Measurements from ENCODE around the gene PPCDC. TPM values are rescaled to one million over a fixed set of nuclear protein-coding genes. Genes with fewer than 3 reads are reported as not detected.
"Not testable (repeated sequence)": the region's sequence is repeated elsewhere in the genome, so short reads cannot be mapped to it uniquely, and the experiment has no call there.

Gene PPCDC
- total RNA-seq, 1 donor = 11.8 TPM

DNA sequence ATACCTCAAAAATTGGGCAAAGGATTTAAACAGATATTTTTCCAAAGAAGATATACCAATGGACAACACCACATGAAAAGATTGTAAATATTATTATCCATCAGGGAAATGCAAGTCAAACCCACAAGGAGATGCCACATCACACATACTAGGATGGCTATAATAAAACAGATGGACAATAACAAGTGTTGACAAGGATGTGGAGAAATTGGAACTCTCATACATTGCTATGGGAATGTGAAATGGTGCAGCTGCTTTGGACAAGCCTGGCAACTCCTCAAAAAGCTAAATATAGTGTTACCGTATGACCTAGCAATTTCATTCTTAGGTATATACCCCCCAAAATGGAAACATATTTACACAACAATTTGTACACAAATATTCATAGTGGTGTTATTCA, 59.3 kb downstream of the PPCDC start:
- no peak for TF ChIP-seq CTCF (IDR thresholded peaks at IDR 0.05; ENCODE audit: insufficient read depth, low read length)
- no peak overlapping the region for H3K4me3 ChIP-seq (ENCODE audit: low read depth, low read length)

DNA sequence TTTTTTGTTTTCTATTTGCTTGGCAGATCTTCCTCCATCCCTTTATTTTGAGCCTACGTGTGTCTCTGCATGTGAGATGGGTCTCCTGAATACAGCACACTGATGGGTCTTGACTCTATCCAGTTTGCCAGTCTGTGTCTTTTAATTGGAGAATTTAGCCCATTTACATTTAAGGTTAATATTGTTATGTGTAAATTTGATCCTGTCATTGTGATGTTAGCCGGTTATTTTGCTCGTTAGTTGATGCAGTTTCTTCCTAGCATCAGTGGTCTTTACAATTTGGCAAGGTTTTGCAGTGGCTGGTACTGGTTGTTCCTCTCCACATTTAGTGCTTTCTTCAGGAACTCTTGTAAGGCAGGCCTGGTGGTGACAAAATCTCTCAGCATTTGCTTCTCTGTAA, 62.3 kb downstream of the PPCDC start:
- not testable (repeated sequence) for DNase-seq (ENCODE audit: low read depth); H3K4me3 ChIP-seq (ENCODE audit: low read depth, low read length)

More for the DNA sequence above, 59.3 kb downstream of the PPCDC start:
- no peak for DNase-seq (ENCODE audit: low read depth)

DNA sequence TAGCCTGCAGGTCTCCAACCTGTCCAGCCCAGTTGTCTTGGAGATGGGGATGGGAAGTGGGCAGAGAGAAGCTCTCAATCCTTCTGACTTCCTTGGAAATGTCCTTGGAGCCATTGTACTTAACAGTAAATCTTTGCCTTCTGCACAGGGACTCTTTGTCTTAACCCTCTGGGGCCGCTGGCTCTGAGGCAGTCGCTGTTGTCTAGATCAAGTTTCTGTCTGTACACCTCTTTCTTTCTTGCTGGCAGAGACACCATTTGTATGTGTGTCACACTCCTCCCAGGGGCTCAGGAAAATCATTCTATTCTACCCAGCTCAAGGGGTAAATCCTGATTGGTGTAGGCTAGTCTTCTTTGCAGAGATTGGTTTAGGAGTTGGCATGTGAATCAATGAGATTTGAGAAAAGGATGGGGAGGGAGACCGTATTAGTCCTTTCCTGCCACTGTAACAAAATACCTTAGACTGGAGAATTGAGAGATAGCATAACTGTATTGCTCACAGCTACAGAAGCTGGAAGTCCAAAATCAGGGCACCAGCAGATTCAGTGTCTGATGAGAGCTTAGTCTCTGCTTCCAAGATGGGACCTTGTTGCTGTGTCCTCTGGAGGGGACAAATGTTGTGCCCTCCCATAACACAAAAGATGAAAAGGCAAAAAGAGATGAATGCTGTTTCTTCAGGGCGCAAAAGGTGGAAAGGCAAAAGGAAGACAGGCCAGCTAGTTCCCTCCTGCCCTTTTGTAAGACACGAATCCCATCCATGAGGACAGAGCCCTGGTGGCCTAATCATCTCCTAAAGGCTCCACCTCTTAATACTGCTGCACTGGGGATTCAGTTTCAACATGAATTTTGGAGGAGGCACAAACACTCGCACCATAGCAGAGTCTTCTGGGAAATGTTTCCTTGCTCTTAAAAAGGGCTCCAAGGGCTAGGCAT, 66.3 kb downstream of the PPCDC start:
- no peak for TF ChIP-seq CTCF (IDR thresholded peaks at IDR 0.05; ENCODE audit: insufficient read depth, low read length)
- H3K4me3 ChIP-seq (ENCODE audit: low read depth, low read length) = no peak overlapping the region
- DNase-seq (ENCODE audit: low read depth) = no peak

GRCh38 chr15:75090388-75090734, 67.0 kb downstream of the PPCDC start:
- peak; percentile 55 for DNase-seq (ENCODE audit: low read depth)
- TF ChIP-seq CTCF (IDR thresholded peaks at IDR 0.05; ENCODE audit: insufficient read depth, low read length) = no peak
- no peak overlapping the region for H3K4me3 ChIP-seq (ENCODE audit: low read depth, low read length)

GRCh38 chr15:75091814-75092213, 68.4 kb downstream of the PPCDC start:
- H3K4me3 ChIP-seq (ENCODE audit: low read depth, low read length) = no peak overlapping the region
- no peak for DNase-seq (ENCODE audit: low read depth)
- TF ChIP-seq CTCF (IDR thresholded peaks at IDR 0.05; ENCODE audit: insufficient read depth, low read length) = no peak

GRCh38 chr15:75094961-75095478, 71.6 kb downstream of the PPCDC start:
- DNase-seq (ENCODE audit: low read depth); H3K4me3 ChIP-seq (ENCODE audit: low read depth, low read length): not testable (repeated sequence)

DNA sequence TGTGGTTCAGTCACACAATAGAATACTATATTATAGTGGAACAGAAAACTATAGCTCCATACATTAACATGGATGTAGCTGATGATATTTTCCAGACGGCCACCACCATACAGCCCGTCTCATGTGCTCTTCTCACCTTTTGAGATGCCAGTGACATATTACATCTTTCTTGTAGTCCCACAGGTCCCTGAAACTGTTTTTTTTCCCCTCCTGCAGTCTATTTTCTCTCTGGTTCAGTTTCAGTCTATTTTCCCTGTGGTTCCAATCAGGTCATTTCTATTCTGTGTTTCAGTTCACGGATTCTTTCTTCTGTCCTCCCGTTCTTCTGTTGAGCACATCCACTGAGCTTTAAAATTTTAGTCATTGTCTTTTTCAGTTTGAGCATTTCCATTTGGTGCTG, 72.2 kb downstream of the PPCDC start:
- no peak for TF ChIP-seq CTCF (IDR thresholded peaks at IDR 0.05; ENCODE audit: insufficient read depth, low read length)
- H3K4me3 ChIP-seq (ENCODE audit: low read depth, low read length) = no peak overlapping the region
- no peak for DNase-seq (ENCODE audit: low read depth)

- no peak for DNase-seq (ENCODE audit: low read depth)
- no peak for TF ChIP-seq CTCF (IDR thresholded peaks at IDR 0.05; ENCODE audit: insufficient read depth, low read length)
- no peak overlapping the region for H3K4me3 ChIP-seq (ENCODE audit: low read depth, low read length)
Observed at GRCh38 chr15:75097939-75098338, 74.5 kb downstream of the PPCDC start.
